PFSK-1 (cell line): Measurements from ENCODE around the gene PADI2. TPM values are rescaled to one million over a fixed set of nuclear protein-coding genes. Genes with fewer than 3 reads are reported as not detected.

ENCODE experiments used
- FOXP2 ChIP-seq: optimal IDR thresholded peaks from 2 replicates; pipeline ENCODE3; 2011; ENCODE audit warnings: borderline replicate concordance, control low read depth, inconsistent platforms; ENCODE audit not compliant: insufficient read depth; ENCODE audit errors: extremely low read length, extremely low read depth
- POLR2AphosphoS5 ChIP-seq: IDR thresholded peaks from 2 replicates; pipeline ENCODE4 v1.6.1; 2012; ENCODE audit warnings: low read depth, mild to moderate bottlenecking, control low read depth, low read length, moderate library complexity
- SIN3A ChIP-seq: IDR thresholded peaks from 2 replicates; pipeline ENCODE4 v1.6.1; 2012; ENCODE audit warnings: mild to moderate bottlenecking, low read length, moderate library complexity, borderline replicate concordance; ENCODE audit not compliant: insufficient read depth
- TAF1 ChIP-seq: IDR thresholded peaks from 2 replicates; pipeline ENCODE4 v1.6.1; 2012; ENCODE audit warnings: low read length, control low read depth, borderline replicate concordance; ENCODE audit not compliant: insufficient read depth
- polyA plus RNA-seq: library from polyadenylated mRNA; unstranded; fragments of >200 nt; gene quantifications from one replicate; pipeline ENCODE4 v1.2.1, GENCODE V29; 2012; ENCODE audit warnings: low read depth, missing spikeins; ENCODE audit not compliant: insufficient read length
- TF ChIP-seq, protein P1 (sequence below), 2 experiments: IDR thresholded peaks; 2 replicates each; pipeline versions ENCODE4 v1.6.1 to v1.8.0; 2011 to 2012; ENCODE audit warnings: low read depth in 2 of 2, low read length in 2 of 2, control low read depth in 1 of 2, inconsistent platforms in 1 of 2, mild to moderate bottlenecking in 1 of 2, moderate library complexity in 1 of 2; ENCODE audit not compliant: insufficient read depth in 1 of 2

Gene PADI2
- polyA plus RNA-seq, result not detected

DNA sequence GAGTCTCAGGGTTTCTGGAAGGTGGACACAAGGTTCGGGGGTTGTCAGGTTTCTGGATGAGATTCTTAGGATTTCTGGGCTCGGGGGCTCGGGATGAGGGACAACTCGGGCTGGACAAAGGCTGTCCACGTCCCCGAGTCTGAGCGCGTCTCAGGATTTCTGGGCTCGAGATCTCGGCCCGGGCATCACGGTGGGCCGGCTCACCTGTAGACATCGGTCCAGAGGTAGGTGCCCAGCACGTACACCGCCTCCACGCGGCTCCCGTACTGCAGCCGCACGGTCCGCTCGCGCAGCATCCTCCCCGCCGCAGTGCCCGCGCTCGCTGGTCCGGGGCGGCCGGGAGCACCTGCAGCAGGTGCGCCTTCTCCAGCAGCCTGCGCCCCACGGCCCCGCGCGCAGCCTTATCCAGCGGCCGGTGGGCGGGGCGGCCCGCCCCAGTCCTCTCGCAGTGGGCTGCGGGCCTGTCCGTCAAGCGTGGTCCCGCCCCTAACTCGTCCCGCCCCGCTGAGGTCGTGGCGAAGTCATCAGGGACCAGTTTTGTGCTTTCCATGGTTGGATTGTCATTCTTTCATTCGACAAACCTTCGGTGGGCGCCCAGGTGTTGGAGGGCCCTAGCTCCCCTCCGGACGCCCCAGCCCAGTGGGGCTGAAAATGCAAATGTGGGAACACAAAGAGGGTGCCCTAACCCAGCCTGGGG is at the start of gene PADI2:
Gene PADI2, minus strand, starts transcription at position 376 of the 697 bp plus-strand sequence. Its CDS starts 80 bp downstream, at position 296.
- TF ChIP-seq, protein P1, sequence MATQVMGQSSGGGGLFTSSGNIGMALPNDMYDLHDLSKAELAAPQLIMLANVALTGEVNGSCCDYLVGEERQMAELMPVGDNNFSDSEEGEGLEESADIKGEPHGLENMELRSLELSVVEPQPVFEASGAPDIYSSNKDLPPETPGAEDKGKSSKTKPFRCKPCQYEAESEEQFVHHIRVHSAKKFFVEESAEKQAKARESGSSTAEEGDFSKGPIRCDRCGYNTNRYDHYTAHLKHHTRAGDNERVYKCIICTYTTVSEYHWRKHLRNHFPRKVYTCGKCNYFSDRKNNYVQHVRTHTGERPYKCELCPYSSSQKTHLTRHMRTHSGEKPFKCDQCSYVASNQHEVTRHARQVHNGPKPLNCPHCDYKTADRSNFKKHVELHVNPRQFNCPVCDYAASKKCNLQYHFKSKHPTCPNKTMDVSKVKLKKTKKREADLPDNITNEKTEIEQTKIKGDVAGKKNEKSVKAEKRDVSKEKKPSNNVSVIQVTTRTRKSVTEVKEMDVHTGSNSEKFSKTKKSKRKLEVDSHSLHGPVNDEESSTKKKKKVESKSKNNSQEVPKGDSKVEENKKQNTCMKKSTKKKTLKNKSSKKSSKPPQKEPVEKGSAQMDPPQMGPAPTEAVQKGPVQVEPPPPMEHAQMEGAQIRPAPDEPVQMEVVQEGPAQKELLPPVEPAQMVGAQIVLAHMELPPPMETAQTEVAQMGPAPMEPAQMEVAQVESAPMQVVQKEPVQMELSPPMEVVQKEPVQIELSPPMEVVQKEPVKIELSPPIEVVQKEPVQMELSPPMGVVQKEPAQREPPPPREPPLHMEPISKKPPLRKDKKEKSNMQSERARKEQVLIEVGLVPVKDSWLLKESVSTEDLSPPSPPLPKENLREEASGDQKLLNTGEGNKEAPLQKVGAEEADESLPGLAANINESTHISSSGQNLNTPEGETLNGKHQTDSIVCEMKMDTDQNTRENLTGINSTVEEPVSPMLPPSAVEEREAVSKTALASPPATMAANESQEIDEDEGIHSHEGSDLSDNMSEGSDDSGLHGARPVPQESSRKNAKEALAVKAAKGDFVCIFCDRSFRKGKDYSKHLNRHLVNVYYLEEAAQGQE (IDR thresholded peaks at IDR 0.05; ENCODE audit: insufficient read depth in 1 of 2, low read depth in 2 of 2, low read length in 2 of 2), result no peak
- no peak for TF ChIP-seq POLR2AphosphoS5
- no peak for TF ChIP-seq FOXP2
- TF ChIP-seq TAF1, result no peak
- no peak for TF ChIP-seq SIN3A

DNA sequence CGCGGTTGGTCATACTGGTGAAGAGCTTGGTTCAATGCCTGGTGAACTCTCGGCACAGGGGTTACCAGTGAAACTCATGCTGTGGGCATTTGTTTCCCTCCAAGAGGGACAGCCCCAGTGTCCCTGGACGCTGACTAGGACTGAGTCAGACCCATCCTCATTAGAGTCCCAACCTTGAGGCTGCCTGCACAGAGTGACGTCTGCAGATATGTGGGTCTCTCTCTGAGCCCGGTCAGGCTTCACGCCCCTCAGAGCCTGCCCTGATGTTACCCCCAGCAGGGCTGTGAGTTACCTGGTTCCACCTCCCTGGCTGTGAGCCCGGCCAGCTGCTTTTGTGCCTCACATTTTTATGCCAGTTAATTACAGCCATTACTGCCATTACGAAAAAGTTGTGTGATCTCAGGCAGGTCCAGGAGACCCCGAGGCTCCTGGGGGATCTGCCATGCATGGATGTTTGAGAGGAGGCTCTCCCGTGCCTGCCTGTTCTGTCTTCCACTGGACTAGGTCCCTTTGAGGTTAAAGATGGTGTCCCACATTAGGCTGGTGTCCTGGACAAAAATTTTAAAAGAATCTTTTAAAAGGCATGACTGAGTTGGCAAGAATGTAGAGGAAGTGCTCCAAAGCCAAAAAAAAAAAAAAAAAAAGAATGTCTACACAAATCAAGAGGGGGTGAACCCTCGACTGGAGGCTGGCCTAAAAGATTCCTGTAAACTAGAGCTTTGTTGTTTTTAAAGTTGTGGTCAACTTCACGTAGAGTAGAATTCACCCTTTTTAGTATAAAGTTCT is 49.0 kb upstream of the PADI2 start:
- TF ChIP-seq SIN3A (no peak), TAF1 (no peak), POLR2AphosphoS5 (no peak), FOXP2 (no peak)
- TF ChIP-seq, protein P1 (IDR thresholded peaks at IDR 0.05; ENCODE audit: insufficient read depth in 1 of 2, low read depth in 2 of 2, low read length in 2 of 2), result no peak

DNA sequence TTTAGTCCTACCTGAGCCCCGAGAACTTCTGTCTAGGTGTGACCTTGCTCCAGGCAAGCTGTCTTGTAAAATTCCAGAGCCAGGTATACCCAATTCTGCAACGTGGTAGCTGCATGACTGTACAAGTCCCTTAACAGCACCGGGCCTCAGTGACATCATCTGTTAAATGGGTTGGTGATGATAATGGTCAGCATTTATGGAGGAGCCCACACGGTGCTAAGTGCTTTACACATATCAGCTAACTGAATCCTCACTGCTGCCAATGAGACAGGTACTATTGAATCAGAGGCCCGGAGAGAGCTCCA is 48.5 kb upstream of the PADI2 start:
- TF ChIP-seq POLR2AphosphoS5 (no peak), FOXP2 (no peak), TAF1 (no peak), SIN3A (no peak)
- TF ChIP-seq, protein P1 (IDR thresholded peaks at IDR 0.05; ENCODE audit: insufficient read depth in 1 of 2, low read depth in 2 of 2, low read length in 2 of 2), result no peak

DNA sequence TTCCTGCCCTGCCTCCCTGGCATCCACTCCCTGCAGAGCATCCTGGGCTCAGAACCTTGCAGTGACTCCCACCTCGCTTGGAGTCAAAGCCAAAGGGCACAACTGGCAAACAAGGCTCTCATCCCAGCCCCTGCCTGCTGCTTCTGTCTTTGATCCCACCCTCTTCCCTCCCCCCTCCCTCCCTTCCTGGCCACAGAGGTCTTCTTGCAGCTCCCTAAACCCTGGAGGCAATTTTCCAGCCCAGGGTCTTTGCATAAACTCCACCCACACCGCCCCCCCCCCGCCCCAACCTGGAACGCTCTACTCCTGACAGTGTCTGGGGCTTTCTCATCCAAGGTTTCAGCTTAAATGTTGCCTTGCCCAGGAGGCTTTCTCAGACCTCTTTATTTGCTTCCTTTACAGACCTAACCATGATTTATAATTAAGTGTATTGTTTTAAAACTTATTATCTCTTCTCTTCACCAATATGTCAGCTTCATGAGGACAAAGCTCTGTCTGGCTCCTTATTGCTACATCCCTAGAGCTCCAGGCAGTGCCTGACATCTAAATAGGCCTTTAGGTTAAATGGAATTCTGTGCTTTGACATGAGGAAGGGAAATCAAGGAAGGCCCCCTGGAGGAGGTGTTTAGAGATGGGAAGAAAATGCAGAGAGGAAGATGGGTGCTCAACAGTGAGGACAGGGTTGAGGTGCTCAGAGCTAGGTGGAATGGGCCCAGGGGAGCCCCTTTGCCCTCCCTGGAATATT is 48.0 kb upstream of the PADI2 start:
- TF ChIP-seq POLR2AphosphoS5 (no peak), SIN3A (no peak), TAF1 (no peak), FOXP2 (no peak)
- TF ChIP-seq, protein P1 (IDR thresholded peaks at IDR 0.05; ENCODE audit: insufficient read depth in 1 of 2, low read depth in 2 of 2, low read length in 2 of 2), result no peak
